SK-N-SH treated with all-trans-retinoic acid at 6 μM for 48 hours (cell line): Measurements from ENCODE around the gene TUSC1.

Experiments
- ATAC-seq: fragments of 200-7000 bp; cut with Tn5 transposase; 3 replicates; pipeline ENCODE4 v1.9.1; 2020; ENCODE audit warnings: mild to moderate bottlenecking, moderate library complexity
- ARNTL ChIP-seq: fragments of 450-650 bp; formaldehyde crosslinking; IDR thresholded peaks from 2 replicates; pipeline ENCODE4 v1.5.0; 2020; ENCODE audit warnings: low read depth, mild to moderate bottlenecking, moderate library complexity, borderline replicate concordance
- BACH2 ChIP-seq: fragments of 250-450 bp; sonication (Bioruptor Pico); IDR thresholded peaks from 2 replicates; pipeline ENCODE4 v1.9.0; 2021; ENCODE audit warnings: mild to moderate bottlenecking, borderline replicate concordance
- ESRRG ChIP-seq: fragments of 250-450 bp; sonication (Bioruptor Pico); IDR thresholded peaks from 2 replicates; pipeline ENCODE4 v1.6.1; 2021; ENCODE audit warnings: mild to moderate bottlenecking
- GLIS3 ChIP-seq: fragments of 250-450 bp; sonication (Bioruptor Pico); IDR thresholded peaks from 2 replicates; pipeline ENCODE4 v1.5.0; 2020; ENCODE audit warnings: mild to moderate bottlenecking, moderate library complexity
- ISL1 ChIP-seq: fragments of 250-450 bp; sonication (Bioruptor Pico); IDR thresholded peaks from 2 replicates; pipeline ENCODE4 v2.1.2; 2022; ENCODE audit warnings: mild to moderate bottlenecking, moderate library complexity
- PATZ1 ChIP-seq: fragments of 250-450 bp; sonication (Bioruptor Pico); IDR thresholded peaks from 2 replicates; pipeline ENCODE4 v1.8.0; 2020; ENCODE audit warnings: mild to moderate bottlenecking, moderate library complexity, borderline replicate concordance
- PPARA ChIP-seq: fragments of 250-450 bp; sonication (Bioruptor Pico); IDR thresholded peaks from 2 replicates; pipeline ENCODE4 v1.5.0; 2020; ENCODE audit warnings: mild to moderate bottlenecking, borderline replicate concordance
- RARB ChIP-seq: fragments of 250-450 bp; sonication (Bioruptor Pico); IDR thresholded peaks from 2 replicates; pipeline ENCODE4 v1.8.0; 2021; ENCODE audit warnings: mild to moderate bottlenecking, moderate library complexity
- SNAI2 ChIP-seq: fragments of 250-450 bp; sonication (Bioruptor Pico); IDR thresholded peaks from 2 replicates; pipeline ENCODE4 v1.5.0; 2020; ENCODE audit warnings: mild to moderate bottlenecking, moderate library complexity
- TCF4 ChIP-seq: fragments of 250-450 bp; sonication (Bioruptor Pico); IDR thresholded peaks from 2 replicates; pipeline ENCODE4 v1.8.0; 2021; ENCODE audit warnings: mild to moderate bottlenecking, moderate library complexity, borderline replicate concordance
- TOX ChIP-seq: fragments of 250-450 bp; sonication (Bioruptor Pico); IDR thresholded peaks from 2 replicates; pipeline ENCODE4 v1.8.0; 2021; ENCODE audit warnings: mild to moderate bottlenecking, moderate library complexity, borderline replicate concordance
- ZC3H10 ChIP-seq: fragments of 250-450 bp; sonication (Bioruptor Pico); IDR thresholded peaks from 2 replicates; pipeline ENCODE4 v1.5.1; 2021; ENCODE audit warnings: mild to moderate bottlenecking, moderate library complexity
- ZFP3 ChIP-seq: fragments of 250-450 bp; sonication (Bioruptor Pico); IDR thresholded peaks from 2 replicates; pipeline ENCODE4 v1.5.0; 2020; ENCODE audit warnings: mild to moderate bottlenecking, moderate library complexity
- ZFP30 ChIP-seq: fragments of 450-650 bp; formaldehyde crosslinking; IDR thresholded peaks from 2 replicates; pipeline ENCODE4 v1.5.0; 2022; ENCODE audit warnings: mild to moderate bottlenecking, moderate library complexity
- ZNF70 ChIP-seq: fragments of 450-650 bp; formaldehyde crosslinking; IDR thresholded peaks from 2 replicates; pipeline ENCODE4 v1.5.0; 2020; ENCODE audit warnings: mild to moderate bottlenecking, moderate library complexity
- ZNF8 ChIP-seq: fragments of 450-650 bp; formaldehyde crosslinking; IDR thresholded peaks from 2 replicates; pipeline ENCODE4 v1.5.0; 2020; ENCODE audit warnings: mild to moderate bottlenecking, moderate library complexity
- TF ChIP-seq, protein P1 (sequence below): fragments of 250-450 bp; sonication (Bioruptor Pico); IDR thresholded peaks from 2 replicates; pipeline ENCODE4 v1.5.1; 2021; ENCODE audit warnings: mild to moderate bottlenecking, moderate library complexity
- TF ChIP-seq, protein P2 (sequence below): fragments of 250-450 bp; sonication (Bioruptor Pico); IDR thresholded peaks from 2 replicates; pipeline ENCODE4 v1.5.0; 2020; ENCODE audit warnings: mild to moderate bottlenecking, moderate library complexity
- TF ChIP-seq, protein P3 (sequence below): fragments of 250-450 bp; sonication (Bioruptor Pico); IDR thresholded peaks from 2 replicates; pipeline ENCODE4 v1.8.0; 2021; ENCODE audit warnings: low read depth, mild to moderate bottlenecking, moderate library complexity, borderline replicate concordance
- TF ChIP-seq, protein P4 (sequence below): fragments of 250-450 bp; sonication (Bioruptor Pico); IDR thresholded peaks from 2 replicates; pipeline ENCODE4 v1.5.1; 2020; ENCODE audit warnings: low read depth, mild to moderate bottlenecking, moderate library complexity

The TUSC1 gene

GRCh38 chr9:25648116-25648515 is 30.1 kb downstream of the TUSC1 start:
- TF ChIP-seq RARB (CRISPR knock-in tag) = no peak
- no peak for TF ChIP-seq ZNF70 (CRISPR knock-in tag)
- no peak for TF ChIP-seq GLIS3
- no peak for TF ChIP-seq ZFP3 (CRISPR knock-in tag)
- no peak for TF ChIP-seq ZNF8 (CRISPR knock-in tag)
- TF ChIP-seq ZFP30 (CRISPR knock-in tag) = no peak
- no peak for TF ChIP-seq ISL1 (CRISPR knock-in tag)
- TF ChIP-seq, protein P1, sequence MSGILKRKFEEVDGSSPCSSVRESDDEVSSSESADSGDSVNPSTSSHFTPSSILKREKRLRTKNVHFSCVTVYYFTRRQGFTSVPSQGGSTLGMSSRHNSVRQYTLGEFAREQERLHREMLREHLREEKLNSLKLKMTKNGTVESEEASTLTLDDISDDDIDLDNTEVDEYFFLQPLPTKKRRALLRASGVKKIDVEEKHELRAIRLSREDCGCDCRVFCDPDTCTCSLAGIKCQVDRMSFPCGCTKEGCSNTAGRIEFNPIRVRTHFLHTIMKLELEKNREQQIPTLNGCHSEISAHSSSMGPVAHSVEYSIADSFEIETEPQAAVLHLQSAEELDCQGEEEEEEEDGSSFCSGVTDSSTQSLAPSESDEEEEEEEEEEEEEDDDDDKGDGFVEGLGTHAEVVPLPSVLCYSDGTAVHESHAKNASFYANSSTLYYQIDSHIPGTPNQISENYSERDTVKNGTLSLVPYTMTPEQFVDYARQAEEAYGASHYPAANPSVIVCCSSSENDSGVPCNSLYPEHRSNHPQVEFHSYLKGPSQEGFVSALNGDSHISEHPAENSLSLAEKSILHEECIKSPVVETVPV (CRISPR knock-in tag) = no peak
- ATAC-seq = no peak

DNA sequence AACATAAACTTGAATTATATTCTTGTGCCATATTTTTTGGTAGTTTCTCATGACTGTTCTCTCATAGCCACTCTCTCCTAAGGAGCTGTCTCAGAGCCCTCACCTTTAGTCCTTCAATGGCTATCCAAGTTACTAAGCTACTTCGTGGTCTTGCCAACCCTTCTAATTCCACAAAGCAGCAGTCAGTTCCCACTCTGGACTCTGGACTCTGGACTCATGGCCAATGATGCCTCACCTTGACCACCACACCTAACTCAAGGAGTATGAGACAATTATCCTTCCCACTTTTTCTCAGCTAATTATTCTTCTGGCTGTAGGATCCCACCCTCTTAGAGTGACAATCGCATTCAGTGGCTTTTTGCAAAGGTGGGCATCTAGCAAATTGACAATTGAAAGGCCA is 42.2 kb downstream of the TUSC1 start:
- no peak for TF ChIP-seq PPARA (CRISPR knock-in tag)
- TF ChIP-seq, protein P1 (CRISPR knock-in tag) = no peak
- TF ChIP-seq TCF4 (CRISPR knock-in tag) = no peak
- TF ChIP-seq ZFP3 (CRISPR knock-in tag) = no peak
- no peak for TF ChIP-seq RARB (CRISPR knock-in tag)
- no peak for TF ChIP-seq PATZ1 (CRISPR knock-in tag)
- no peak for TF ChIP-seq ZC3H10 (CRISPR knock-in tag)
- TF ChIP-seq, protein P2, sequence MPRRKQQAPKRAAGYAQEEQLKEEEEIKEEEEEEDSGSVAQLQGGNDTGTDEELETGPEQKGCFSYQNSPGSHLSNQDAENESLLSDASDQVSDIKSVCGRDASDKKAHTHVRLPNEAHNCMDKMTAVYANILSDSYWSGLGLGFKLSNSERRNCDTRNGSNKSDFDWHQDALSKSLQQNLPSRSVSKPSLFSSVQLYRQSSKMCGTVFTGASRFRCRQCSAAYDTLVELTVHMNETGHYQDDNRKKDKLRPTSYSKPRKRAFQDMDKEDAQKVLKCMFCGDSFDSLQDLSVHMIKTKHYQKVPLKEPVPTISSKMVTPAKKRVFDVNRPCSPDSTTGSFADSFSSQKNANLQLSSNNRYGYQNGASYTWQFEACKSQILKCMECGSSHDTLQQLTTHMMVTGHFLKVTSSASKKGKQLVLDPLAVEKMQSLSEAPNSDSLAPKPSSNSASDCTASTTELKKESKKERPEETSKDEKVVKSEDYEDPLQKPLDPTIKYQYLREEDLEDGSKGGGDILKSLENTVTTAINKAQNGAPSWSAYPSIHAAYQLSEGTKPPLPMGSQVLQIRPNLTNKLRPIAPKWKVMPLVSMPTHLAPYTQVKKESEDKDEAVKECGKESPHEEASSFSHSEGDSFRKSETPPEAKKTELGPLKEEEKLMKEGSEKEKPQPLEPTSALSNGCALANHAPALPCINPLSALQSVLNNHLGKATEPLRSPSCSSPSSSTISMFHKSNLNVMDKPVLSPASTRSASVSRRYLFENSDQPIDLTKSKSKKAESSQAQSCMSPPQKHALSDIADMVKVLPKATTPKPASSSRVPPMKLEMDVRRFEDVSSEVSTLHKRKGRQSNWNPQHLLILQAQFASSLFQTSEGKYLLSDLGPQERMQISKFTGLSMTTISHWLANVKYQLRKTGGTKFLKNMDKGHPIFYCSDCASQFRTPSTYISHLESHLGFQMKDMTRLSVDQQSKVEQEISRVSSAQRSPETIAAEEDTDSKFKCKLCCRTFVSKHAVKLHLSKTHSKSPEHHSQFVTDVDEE (CRISPR knock-in tag) = no peak
- TF ChIP-seq, protein P3, sequence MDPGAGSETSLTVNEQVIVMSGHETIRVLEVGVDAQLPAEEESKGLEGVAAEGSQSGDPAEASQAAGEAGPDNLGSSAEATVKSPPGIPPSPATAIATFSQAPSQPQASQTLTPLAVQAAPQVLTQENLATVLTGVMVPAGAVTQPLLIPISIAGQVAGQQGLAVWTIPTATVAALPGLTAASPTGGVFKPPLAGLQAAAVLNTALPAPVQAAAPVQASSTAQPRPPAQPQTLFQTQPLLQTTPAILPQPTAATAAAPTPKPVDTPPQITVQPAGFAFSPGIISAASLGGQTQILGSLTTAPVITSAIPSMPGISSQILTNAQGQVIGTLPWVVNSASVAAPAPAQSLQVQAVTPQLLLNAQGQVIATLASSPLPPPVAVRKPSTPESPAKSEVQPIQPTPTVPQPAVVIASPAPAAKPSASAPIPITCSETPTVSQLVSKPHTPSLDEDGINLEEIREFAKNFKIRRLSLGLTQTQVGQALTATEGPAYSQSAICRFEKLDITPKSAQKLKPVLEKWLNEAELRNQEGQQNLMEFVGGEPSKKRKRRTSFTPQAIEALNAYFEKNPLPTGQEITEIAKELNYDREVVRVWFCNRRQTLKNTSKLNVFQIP (CRISPR knock-in tag) = no peak
- TF ChIP-seq ZNF70 (CRISPR knock-in tag) = no peak
- TF ChIP-seq ISL1 (CRISPR knock-in tag) = no peak
- TF ChIP-seq SNAI2 (CRISPR knock-in tag) = no peak
- no peak for TF ChIP-seq ZNF8 (CRISPR knock-in tag)
- no peak for TF ChIP-seq BACH2
- TF ChIP-seq TOX (CRISPR knock-in tag) = no peak
- ATAC-seq = no peak

GRCh38 chr9:25629231-25629630 is 49.0 kb downstream of the TUSC1 start:
- TF ChIP-seq ESRRG (CRISPR knock-in tag) (no peak), ZNF70 (CRISPR knock-in tag) (no peak), RARB (CRISPR knock-in tag) (no peak), PPARA (CRISPR knock-in tag) (no peak), ZNF8 (CRISPR knock-in tag) (no peak), BACH2 (no peak), GLIS3 (no peak), ZFP30 (CRISPR knock-in tag) (no peak), TCF4 (CRISPR knock-in tag) (no peak), ARNTL (CRISPR knock-in tag) (no peak), ZC3H10 (CRISPR knock-in tag) (no peak), TOX (CRISPR knock-in tag) (no peak)
- TF ChIP-seq, protein P4, sequence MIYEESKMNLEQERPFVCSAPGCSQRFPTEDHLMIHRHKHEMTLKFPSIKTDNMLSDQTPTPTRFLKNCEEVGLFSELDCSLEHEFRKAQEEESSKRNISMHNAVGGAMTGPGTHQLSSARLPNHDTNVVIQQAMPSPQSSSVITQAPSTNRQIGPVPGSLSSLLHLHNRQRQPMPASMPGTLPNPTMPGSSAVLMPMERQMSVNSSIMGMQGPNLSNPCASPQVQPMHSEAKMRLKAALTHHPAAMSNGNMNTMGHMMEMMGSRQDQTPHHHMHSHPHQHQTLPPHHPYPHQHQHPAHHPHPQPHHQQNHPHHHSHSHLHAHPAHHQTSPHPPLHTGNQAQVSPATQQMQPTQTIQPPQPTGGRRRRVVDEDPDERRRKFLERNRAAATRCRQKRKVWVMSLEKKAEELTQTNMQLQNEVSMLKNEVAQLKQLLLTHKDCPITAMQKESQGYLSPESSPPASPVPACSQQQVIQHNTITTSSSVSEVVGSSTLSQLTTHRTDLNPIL (CRISPR knock-in tag) = no peak
- TF ChIP-seq, protein P2 (CRISPR knock-in tag) = no peak
- TF ChIP-seq, protein P1 (CRISPR knock-in tag) = no peak
- no peak for ATAC-seq
